ENCODE measurements around the gene SLC39A7. TPM values are rescaled to one million over a fixed set of nuclear protein-coding genes. Genes with fewer than 3 reads are reported as not detected.

SLC39A7 gene
- total and polyA plus RNA-seq, 2 of the 4 experiments (the other 2 are of a cell fraction): 135 to 208 TPM

DNA sequence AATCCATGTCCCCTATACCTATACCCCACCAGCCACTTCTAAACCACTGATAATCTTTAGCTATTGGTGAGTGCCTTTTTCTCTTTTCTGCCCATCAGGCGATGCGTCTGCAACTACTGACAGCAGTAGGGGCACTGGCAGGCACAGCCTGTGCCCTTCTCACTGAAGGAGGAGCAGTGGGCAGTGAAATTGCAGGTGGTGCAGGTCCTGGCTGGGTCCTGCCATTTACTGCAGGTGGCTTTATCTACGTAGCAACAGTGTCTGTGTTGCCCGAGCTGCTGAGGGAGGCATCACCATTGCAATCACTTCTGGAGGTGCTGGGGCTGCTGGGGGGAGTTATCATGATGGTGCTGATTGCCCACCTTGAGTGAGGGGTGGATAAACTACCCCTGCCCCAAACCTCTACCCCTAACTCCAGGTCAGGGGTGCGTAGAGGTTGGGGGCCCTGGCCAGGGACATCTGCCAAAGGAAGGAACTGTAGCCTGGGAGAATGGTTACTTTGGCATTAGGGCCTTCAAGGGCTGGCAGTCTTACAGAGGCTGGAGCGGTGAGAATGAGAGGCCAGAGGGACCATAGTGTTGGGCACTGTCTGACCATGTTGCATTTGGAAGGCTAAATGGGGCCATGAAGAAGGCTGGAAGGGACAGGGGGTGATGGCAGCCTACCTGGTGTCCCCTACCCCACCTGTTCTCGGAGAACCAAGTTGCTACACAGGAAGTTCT, 2.9 kb downstream of the SLC39A7 start:
- H3K4me3 ChIP-seq (ENCODE audit: insufficient read depth, low read depth, low read length): no peak overlapping the region
- no peak overlapping the region for H2BK15ac ChIP-seq (ENCODE audit: low read depth, low read length)
- dilution Hi-C loops (cut with HindIII; ENCODE audit: low sequenced_read_pairs, unreplicated experiment) (no loop called here), in situ Hi-C loops (cut with MboI; ENCODE audit: low sequenced_read_pairs) (no loop called here), intact Hi-C loops (cut with micrococcal nuclease) (no loop called here)
- ChIA-PET POLR2A (ENCODE audit: unreplicated experiment) (no interaction called here), CTCF (no interaction called here)
- no TSS peak for BruUV-seq (replicated peaks)
- no CpG with 5 or more reads among the region's 7 CpGs for WGBS, 2 experiments (ENCODE audit: extremely low coverage in 2 of 2, insufficient read length in 1 of 2)
- no peak overlapping the region for H3K9ac ChIP-seq (ENCODE audit: low read depth, low read length)
- no peaks in the 10 kb centered on the region for H3K27me3 ChIP-seq (ENCODE audit: control insufficient read depth, insufficient read depth, low read length)
- no peak overlapping the region for H3K23ac ChIP-seq (ENCODE audit: low read depth, low read length)
- H2AK5ac ChIP-seq (ENCODE audit: low read depth, low read length): peak overlapping the region; percentile 11; the same call in 1 of the 2 replicates
- no peak overlapping the region for H2BK120ac ChIP-seq (ENCODE audit: low read depth, low read length)
- peaks cover 26% of the 10 kb centered on the region for H3K36me3 ChIP-seq (ENCODE audit: control insufficient read depth, insufficient read depth, low read length)
- H3K4me2 ChIP-seq (ENCODE audit: low read depth, low read length): peak overlapping the region; percentile 11; the same call in 1 of the 2 replicates
- peaks cover 39% of the 10 kb centered on the region for H3K9me1 ChIP-seq (ENCODE audit: insufficient read depth, low read length)
- no peak overlapping the region for H2AFZ ChIP-seq (replicated peaks; ENCODE audit: low read length, poor library complexity)
- H4K5ac ChIP-seq (ENCODE audit: low read depth, low read length): no peak overlapping the region
- no peak overlapping the region for H3K27ac ChIP-seq (ENCODE audit: insufficient read depth, low read length)
- no peaks in the 10 kb centered on the region for H3K9me3 ChIP-seq (ENCODE audit: control insufficient read depth, insufficient read depth, low read length)
- H3K14ac ChIP-seq (replicated peaks; ENCODE audit: low read depth, low read length): 0 out of 2 replicates have a peak overlapping the region, but pooled peaks have one; percentile 15
- peaks cover 38% of the 10 kb centered on the region; the same call in 1 of the 2 replicates for H4K20me1 ChIP-seq (ENCODE audit: insufficient read depth, low read length)
- no peak overlapping the region for H2BK5ac ChIP-seq (ENCODE audit: low read depth, low read length, poor library complexity, severe bottlenecking)
- peaks cover 34% of the 10 kb centered on the region for H3K4me1 ChIP-seq (ENCODE audit: control insufficient read depth, insufficient read depth, low read length)
- no peak overlapping the region for H3K56ac ChIP-seq (ENCODE audit: extremely low read depth, insufficient read depth, low read length)
- ATAC-seq (ENCODE audit: low read depth) (no peak), DNase-seq (no peak)
- H3K18ac ChIP-seq (ENCODE audit: low read depth, low read length): no peak overlapping the region
- no peak overlapping the region for H2BK20ac ChIP-seq (ENCODE audit: low read depth, low read length)
- H3K4ac ChIP-seq (ENCODE audit: low read depth, low read length): no peak overlapping the region
- H4K8ac ChIP-seq (ENCODE audit: low read depth in 2 of 2, low read length in 2 of 2): no peak overlapping the region
- H3K79me1 ChIP-seq (ENCODE audit: low read depth in 1 of 2, low read length in 2 of 2): peaks cover 14 to 85% of the 10 kb centered on the region in 2 experiments; a peak in 3 of 4 replicates
- TF ChIP-seq CHD1 (IDR thresholded peaks at IDR 0.05; ENCODE audit: low read depth, low read length): no peak
- TF ChIP-seq RAD21 (IDR thresholded peaks at IDR 0.05; ENCODE audit: low read length): no peak
- TF ChIP-seq FOS (IDR thresholded peaks at IDR 0.05; ENCODE audit: low read depth, low read length): no peak
- no peak for TF ChIP-seq BHLHE40 (IDR thresholded peaks at IDR 0.05; ENCODE audit: low read depth, low read length)
- no peak for TF ChIP-seq SMC3 (IDR thresholded peaks at IDR 0.05; ENCODE audit: low read depth, low read length)
- no peak for TF ChIP-seq MAZ (IDR thresholded peaks at IDR 0.05; ENCODE audit: borderline replicate concordance, low read depth, low read length)
- TF ChIP-seq, protein P1, sequence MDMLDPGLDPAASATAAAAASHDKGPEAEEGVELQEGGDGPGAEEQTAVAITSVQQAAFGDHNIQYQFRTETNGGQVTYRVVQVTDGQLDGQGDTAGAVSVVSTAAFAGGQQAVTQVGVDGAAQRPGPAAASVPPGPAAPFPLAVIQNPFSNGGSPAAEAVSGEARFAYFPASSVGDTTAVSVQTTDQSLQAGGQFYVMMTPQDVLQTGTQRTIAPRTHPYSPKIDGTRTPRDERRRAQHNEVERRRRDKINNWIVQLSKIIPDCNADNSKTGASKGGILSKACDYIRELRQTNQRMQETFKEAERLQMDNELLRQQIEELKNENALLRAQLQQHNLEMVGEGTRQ (IDR thresholded peaks at IDR 0.05; ENCODE audit: low read depth, low read length): no peak
- no peak for TF ChIP-seq RCOR1 (IDR thresholded peaks at IDR 0.05; ENCODE audit: insufficient replicate concordance, low read length)
- H4K91ac ChIP-seq (ENCODE audit: insufficient read depth, low read depth, low read length): no peak overlapping the region
- peak overlapping the region; percentile 20 for H2AK9ac ChIP-seq (replicated peaks; ENCODE audit: low read depth, low read length, poor library complexity)

All from IMR-90 (cell line).